Stomach (tissue), 4 donors: ENCODE data around the gene TEAD3.

Experiments used
- POLR2AphosphoS5 ChIP-seq, 3 donors: sonication (generic); formaldehyde crosslinking; IDR thresholded peaks; one replicate each; pipeline ENCODE4 v1.6.1; 2016; ENCODE audit warnings: antibody characterized with exemption in 3 of 3
- TF ChIP-seq, protein P1 (sequence below), 7 experiments: fragments of 450-650 bp in 4 of 7; fragments of 200-600 bp in 3 of 7; sonication (generic) in 3 of 7; IDR thresholded peaks; one replicate each; pipeline ENCODE4 v1.5.1; 2016 to 2019; ENCODE audit warnings: antibody characterized with exemption in 7 of 7, control low read depth in 2 of 7, mild to moderate bottlenecking in 1 of 7

DNA sequence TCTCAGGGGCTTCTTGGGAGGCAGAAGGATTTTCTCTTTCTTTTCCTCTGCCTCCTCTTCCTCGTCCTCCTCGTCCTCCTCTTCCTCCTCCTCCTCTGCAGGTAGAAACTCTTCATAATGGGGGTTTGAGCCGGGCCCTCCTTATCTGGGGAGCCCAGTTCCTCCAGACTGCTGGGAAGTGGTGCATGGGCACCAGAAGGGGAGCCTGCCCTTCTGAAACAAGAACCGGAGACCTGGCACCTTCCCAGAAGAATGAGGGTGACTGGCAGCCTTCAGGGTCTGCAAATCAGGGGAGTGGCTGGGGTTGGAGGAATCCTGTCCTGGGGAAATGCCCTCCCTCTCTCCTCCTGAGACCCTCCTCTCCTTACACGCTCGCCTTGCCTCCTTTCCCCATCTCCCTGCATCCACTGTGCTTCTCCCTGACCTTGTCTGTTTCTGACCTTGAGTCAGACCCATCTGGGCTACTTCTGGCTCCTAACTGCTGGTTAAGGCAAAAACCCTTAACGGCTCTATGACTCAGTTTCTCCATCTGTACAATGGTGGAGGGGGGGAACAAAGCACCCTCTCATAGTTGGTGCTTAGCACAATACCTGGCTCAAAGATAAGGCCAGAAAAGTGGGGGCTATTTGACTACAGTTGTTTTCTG lies 14.2 kb upstream of the TEAD3 start:
- TF ChIP-seq, protein P1, sequence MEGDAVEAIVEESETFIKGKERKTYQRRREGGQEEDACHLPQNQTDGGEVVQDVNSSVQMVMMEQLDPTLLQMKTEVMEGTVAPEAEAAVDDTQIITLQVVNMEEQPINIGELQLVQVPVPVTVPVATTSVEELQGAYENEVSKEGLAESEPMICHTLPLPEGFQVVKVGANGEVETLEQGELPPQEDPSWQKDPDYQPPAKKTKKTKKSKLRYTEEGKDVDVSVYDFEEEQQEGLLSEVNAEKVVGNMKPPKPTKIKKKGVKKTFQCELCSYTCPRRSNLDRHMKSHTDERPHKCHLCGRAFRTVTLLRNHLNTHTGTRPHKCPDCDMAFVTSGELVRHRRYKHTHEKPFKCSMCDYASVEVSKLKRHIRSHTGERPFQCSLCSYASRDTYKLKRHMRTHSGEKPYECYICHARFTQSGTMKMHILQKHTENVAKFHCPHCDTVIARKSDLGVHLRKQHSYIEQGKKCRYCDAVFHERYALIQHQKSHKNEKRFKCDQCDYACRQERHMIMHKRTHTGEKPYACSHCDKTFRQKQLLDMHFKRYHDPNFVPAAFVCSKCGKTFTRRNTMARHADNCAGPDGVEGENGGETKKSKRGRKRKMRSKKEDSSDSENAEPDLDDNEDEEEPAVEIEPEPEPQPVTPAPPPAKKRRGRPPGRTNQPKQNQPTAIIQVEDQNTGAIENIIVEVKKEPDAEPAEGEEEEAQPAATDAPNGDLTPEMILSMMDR (IDR thresholded peaks at IDR 0.05) = no peak
- no peak for TF ChIP-seq POLR2AphosphoS5 (IDR thresholded peaks at IDR 0.05)
